HL-60 (cell line): ENCODE measurements around the gene SENP6.

Experiments
- DNase-seq, 2 experiments: peaks; one replicate each; pipeline ENCODE4 v3.0.0-alpha.2; 2010 to 2020; ENCODE audit warnings: low read depth in 1 of 2, low spot score in 1 of 2
- H3K27ac ChIP-seq: fragments of 250-450 bp; sonication (Bioruptor Pico); replicated peaks from 2 replicates; pipeline ENCODE4 v1.5.1; 2020; ENCODE audit warnings: mild to moderate bottlenecking, moderate library complexity
- H3K27me3 ChIP-seq: fragments of 250-450 bp; sonication (Bioruptor Pico); 2 replicates; pipeline ENCODE4 v1.5.1; 2021; ENCODE audit warnings: mild to moderate bottlenecking, moderate library complexity; ENCODE audit not compliant: insufficient read depth, poor library complexity, severe bottlenecking
- H3K4me3 ChIP-seq: replicated peaks from 2 replicates; pipeline ENCODE4 v1.5.1; 2011; ENCODE audit warnings: mild to moderate bottlenecking, control low read depth, low read length; ENCODE audit not compliant: insufficient read depth
- CTCF ChIP-seq: IDR thresholded peaks from one replicate; pipeline ENCODE4 v1.5.1; 2011; ENCODE audit warnings: low read length, control low read depth, inconsistent platforms; ENCODE audit not compliant: insufficient read depth
- GABPA ChIP-seq: IDR thresholded peaks from 2 replicates; pipeline ENCODE4 v1.6.1; 2012; ENCODE audit warnings: low read depth
- POLR2AphosphoS5 ChIP-seq: IDR thresholded peaks from 2 replicates; pipeline ENCODE4 v1.6.1; 2012; ENCODE audit warnings: low read depth
- REST ChIP-seq: IDR thresholded peaks from 2 replicates; pipeline ENCODE4 v1.6.1; 2012; ENCODE audit warnings: low read depth; ENCODE audit not compliant: insufficient replicate concordance
- SPI1 ChIP-seq: IDR thresholded peaks from 2 replicates; pipeline ENCODE4 v1.6.1; 2012; ENCODE audit warnings: low read depth, mild to moderate bottlenecking, borderline replicate concordance

Gene SENP6

GRCh38 chr6:75755704-75756103, 154.0 kb downstream of the SENP6 start:
- no peak overlapping the region for H3K4me3 ChIP-seq
- DNase-seq, result no peak

DNA sequence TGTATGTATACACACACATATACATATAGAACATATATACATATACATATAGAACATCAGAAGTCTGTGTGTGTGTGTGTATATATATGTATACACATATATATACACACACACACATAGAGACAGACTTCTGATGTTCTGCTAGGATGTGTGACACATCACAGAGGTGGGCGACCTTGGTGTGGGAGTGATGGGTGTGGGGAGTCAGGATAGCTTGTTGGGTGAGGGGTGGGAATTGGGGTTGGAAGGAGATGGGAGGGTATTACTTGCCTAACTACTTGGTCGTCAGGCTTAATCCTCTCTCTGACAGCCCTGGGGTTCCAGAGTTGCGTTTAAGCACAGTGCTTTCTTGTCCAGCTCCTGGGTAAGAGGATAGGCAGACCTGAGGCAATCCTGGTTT, 155.6 kb downstream of the SENP6 start:
- peaks cover 7% of the 10 kb centered on the region for H3K27me3 ChIP-seq
- no peak overlapping the region for H3K4me3 ChIP-seq
- H3K27ac ChIP-seq, result no peak overlapping the region
- TF ChIP-seq POLR2AphosphoS5, result no peak
- TF ChIP-seq REST, result no peak
- TF ChIP-seq SPI1, result no peak
- no peak for DNase-seq

More at GRCh38 chr6:75755704-75756103, 154.0 kb downstream of the SENP6 start:
- H3K27me3 ChIP-seq, result peaks cover 7% of the 10 kb centered on the region
- no peak overlapping the region for H3K27ac ChIP-seq
- TF ChIP-seq GABPA, result no peak
- TF ChIP-seq CTCF, result no peak
- no peak for TF ChIP-seq SPI1

GRCh38 chr6:75758061-75758460, 156.4 kb downstream of the SENP6 start:
- Histone ChIP-seq H3K4me3 (no peak overlapping the region), H3K27ac (no peak overlapping the region), H3K27me3 (peaks cover 7% of the 10 kb centered on the region)
- DNase-seq, result no peak
- no peak for TF ChIP-seq SPI1
- no peak for TF ChIP-seq GABPA
- TF ChIP-seq POLR2AphosphoS5, result no peak
- no peak for TF ChIP-seq REST
- TF ChIP-seq CTCF, result no peak

- TF ChIP-seq SPI1, result no peak
- no peak for TF ChIP-seq CTCF
- TF ChIP-seq GABPA, result no peak
- TF ChIP-seq POLR2AphosphoS5, result no peak
- TF ChIP-seq REST, result no peak
- H3K27ac ChIP-seq, result no peak overlapping the region
- H3K4me3 ChIP-seq, result no peak overlapping the region
- no peak for DNase-seq
- peaks cover 7% of the 10 kb centered on the region for H3K27me3 ChIP-seq
Observed at GRCh38 chr6:75759207-75759606, 157.5 kb downstream of the SENP6 start.
